GM18507 (cell line): ENCODE measurements around the gene SARNP.
"Not testable (repeated sequence)": the region's sequence is repeated elsewhere in the genome, so short reads cannot be mapped to it uniquely, and the experiment has no call there.

ENCODE experiments used
- DNase-seq: peaks from one replicate; pipeline ENCODE4 v3.0.0; 2011; ENCODE audit warnings: low read depth; ENCODE audit not compliant: insufficient read length; ENCODE audit errors: extremely low spot score
- FAIRE-seq: peaks from 2 replicates; lab custom pipeline; 2011; peaks lifted over from hg19 to GRCh38; lab: Jason Lieb, UNC

The SARNP gene

DNA sequence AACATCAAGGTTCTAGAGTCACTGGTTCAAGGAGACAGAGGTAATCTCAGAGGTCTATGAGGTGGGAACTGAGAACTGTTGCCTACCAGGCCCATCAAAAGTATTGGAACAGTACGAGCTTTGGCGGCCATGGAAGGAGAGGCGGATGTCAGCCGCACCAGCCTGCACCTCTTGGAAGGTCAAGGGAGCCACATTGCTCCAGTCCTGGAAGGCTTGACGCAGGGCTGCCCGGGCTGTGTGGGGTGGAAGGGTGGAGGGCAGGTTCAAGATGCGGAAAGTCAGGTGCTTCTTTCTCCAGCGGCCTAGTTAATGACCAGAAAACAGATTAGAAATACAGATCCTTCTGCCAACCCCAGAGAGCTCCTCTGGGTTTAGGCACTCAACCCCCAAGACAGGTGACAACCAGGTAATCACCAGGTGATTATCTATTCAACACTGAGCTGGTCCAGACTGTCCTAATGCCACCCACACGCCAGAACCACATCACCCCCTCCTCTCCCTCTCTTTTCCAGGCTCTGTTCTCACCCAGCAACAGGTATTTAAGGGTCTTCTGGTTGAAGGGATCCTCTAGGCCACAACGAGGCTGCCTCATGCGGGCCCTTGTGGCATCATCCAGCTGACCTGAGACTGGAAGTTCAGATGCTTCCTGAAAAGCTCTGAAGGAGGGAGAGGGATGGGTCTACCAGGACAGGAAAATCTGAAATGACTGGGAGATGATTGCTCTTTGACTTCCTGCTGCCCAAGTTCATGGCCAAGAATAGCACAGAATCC lies 23.2 kb upstream of the SARNP start:
- FAIRE-seq = no peak
- DNase-seq = no peak

DNA sequence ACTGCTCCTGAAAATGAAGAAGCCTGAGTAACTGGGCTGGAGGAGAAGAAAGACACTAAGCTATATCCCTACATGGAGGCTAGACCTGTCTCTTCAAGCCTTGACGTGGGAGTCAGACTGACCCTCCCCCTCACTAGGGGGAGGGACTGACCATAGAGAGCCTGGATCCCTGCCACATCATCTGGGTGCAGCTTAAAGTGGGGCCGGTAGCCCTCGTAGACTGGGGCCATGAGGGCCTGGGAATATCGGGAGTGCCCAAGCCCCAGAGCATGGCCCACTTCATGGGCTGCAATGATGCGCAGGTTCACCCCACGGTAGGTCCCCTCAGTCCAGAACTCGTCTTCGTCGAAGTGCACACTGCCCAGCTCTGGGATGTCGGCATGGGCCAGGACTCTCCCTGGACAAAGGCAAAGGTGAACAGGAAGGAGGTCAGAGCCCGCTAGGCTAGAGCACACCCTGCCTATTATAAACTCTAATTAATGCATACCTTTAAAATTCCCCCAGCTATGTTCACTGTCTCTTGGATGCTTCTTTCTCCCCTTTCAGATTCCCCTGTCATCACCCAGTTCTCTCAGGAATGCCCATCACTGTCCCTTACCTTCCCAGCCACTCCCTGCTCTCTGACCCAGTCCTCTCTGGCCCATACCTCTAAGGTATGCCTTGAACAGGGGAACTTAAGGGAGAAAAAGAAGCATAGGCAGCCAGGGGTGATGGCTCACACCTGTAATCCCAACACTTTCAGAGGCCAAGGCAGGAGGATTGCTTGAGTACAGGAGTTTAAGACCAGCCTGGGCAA lies 22.0 kb upstream of the SARNP start:
- DNase-seq = no peak

DNA sequence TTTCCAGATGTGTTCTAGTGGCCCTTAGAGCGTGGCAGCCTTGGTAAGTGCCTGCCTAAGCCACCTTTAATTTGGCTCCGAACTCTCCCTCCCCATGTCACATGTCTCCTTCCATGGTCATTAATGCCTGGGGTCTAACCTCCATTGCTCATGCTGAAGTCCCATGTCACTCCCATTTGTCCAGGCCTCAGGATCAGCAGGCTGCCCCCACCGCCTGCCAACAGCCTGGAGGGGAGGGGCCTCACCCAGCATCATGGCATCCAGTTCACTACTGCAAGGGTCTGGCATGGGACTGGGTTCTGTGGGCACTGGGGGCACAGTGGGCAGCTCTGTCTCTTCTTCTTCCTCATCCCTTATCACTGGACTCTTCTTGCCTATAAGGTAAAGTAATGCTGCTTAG lies 20.8 kb upstream of the SARNP start:
- no peak for FAIRE-seq
- DNase-seq = no peak

More for the DNA sequence above, 22.0 kb upstream of the SARNP start:
- FAIRE-seq = no peak

DNA sequence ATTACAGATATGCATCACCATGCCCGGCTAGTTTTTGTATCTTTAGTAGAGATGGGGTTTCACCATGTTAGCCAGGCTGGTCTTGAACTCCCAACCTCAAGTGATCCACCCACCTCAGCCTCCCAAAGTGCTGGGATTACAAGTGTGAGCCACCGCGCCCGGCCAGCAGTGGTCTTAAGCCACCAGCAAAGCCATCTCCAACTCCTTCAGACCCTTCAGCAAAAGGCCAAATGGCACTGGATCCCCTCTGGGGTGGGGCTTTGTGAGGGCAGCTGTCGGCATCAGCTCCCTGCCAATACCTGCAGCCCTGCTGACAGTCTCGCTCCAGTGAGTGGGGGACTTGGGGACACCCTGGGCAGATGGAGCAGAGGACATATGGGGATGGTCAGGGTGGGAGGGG lies 16.9 kb upstream of the SARNP start:
- FAIRE-seq, DNase-seq: not testable (repeated sequence)

DNA sequence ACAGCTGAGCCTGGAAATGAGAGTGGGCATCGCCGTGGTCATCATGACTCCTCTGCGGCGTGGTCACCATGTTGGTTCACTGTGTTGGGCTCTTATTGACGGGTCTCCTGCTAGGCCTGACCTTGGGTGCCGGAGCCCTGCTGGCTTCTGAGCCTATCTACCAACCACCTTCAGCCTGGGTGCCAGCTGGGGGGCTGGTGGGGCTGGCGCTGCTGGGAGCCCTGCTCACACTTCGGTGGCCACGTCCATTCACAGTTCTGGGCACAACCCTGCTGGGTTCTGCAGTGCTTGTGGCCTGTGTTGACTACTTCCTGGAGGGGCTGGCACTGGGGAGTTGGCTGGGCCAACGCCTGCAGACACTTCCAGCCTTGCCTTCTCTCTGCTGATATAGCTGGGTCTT lies 15.5 kb upstream of the SARNP start:
- FAIRE-seq = no peak
- DNase-seq = no peak

DNA sequence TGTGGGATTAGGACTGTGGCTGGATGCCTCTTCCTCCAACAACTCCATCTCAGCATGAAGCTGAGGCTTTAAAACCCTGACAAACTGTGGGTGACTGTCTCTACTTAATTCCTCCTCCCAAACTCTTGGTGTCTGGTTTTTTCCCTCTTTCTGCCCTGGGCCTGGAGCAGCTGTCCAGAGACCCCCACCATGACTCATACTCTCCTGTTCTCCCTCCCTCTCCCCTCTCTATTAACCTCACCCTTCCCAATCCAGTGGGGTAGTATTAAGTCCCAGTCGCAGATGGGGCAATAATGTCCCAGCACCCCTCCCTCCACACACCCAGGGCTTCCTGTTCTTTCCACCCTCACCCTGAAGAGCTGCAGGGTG lies 13.9 kb upstream of the SARNP start:
- FAIRE-seq (no peak), DNase-seq (no peak)

DNA sequence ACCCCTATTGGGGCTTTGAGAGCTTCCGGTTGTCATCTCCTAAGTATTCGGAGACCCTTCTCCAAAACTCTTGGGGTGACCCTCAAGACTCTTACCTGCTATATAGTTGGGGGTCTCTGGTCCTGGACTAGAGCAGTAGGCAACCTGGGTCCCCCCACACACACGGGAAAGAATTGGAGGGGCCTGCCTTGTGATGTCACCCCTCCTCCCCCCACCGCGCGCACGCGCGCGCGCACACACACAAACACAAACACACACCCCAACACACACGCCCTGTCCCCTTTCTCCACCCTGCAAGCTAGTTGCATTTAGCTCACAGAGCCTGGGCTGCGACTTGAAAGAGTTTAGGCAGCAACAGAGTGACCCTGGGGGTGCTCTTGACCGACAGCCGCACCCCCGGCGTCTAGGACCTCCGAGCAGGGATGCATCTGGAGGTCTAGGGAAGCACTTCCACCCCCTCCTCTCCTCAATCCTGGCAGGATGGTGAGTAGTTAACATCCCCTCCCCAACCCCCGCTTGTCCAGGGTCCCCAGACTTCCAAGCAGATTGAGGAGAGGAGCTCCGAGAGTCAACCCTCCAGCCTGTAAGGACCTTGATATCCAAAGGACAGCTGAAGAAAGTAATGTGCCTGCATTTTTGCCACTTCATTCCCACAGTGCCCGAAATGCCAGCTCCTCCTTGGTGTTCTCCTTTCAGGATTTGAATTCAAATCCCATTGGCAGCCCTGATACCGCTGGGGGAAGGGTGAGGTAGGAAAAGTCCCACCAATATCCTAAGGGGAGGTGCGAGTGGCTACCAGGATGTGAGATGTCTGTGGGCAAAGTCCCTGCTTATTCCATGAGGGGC lies 13.3 kb upstream of the SARNP start:
- FAIRE-seq (peak; percentile 21), DNase-seq (peak; percentile 36)

DNA sequence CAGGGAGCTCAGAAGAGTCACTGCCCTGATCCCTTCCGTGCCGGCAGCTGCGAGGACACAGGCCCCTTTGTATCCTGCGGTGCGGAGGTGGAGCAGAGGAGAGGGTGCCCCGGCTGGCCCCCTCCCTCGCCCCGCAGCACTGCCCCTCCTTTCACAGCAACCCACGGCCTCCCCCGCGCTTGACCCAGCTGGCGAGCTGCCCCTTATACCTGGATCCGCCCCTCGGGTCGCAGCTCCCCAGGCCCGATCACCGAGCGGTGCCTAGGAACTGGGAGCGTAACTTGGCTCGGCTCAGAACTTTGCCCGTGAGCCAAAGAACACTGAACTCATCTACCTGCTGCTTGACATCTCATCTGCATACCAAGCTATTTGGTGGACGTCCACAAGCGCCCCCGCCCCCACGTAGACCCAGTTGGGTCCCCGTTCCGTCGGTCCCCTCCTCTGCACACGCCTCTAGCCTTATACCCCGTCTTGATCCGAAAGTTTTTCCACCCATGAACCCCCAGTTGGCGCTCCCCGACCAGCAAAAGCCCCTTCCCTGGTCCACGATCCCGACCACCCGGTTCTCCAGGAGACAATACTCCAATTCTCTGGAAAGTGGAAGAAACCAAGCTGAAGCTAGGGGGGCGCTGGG lies 12.6 kb upstream of the SARNP start:
- no peak for FAIRE-seq
- DNase-seq = peak; percentile 26

DNA sequence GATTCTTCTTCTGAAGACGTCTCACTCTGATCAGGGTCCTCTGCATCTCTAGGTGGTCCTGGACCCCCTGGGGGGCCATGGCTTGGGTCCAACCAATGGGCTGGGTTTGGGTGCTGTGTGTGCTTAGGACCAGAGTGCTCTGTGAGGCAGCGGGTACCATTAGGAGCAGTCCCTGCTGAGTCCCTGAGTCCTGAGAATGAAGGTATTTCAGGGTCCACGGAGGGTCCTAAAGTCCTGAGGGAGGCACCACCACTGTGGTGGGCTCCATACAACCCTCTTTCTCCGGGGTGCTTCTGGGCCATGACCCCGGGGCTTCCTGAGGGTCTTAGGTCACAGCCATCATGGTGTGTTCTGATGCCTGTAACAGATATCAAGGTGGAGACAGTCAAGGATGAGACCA lies 10.8 kb upstream of the SARNP start:
- no peak for DNase-seq
- no peak for FAIRE-seq

DNA sequence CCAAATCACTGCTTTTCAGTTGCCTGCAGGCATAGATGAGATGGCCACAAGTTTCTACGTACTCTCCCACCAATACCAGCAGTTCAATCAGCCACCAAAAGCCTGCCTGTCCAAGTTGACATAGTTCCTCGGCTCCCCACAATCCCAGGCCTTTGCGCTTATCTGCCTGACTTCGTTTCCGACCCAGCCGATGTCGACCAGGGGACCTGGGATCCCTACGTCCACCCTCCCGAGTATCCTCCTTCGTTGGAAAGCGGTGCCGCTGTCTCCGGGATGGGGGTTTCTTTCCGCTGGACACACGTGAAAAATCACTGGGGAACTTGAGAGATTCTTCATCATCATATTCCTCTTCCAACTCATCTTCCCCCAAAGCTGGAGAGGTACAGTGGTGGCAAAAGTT lies 10.3 kb upstream of the SARNP start:
- FAIRE-seq (no peak), DNase-seq (no peak)

DNA sequence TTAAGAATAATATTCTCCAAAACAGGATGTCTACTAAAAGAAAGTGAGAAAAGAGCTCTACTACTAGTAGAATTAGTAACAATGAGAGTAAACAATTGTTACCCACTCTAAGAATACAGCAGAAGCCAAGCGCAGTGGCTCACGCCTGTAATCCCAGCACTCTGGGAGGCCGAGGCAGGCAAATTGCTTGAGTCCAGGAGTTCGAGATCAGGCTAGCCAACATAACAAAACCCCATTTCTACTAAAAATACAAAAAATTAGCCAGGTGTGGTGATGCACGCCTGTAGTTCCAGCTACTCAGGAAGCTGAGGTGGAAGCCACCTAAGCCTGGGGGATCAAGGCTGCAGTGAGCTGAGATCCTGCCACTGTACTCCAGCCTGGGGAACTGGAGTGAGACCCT lies 7.2 kb upstream of the SARNP start:
- no peak for DNase-seq
- FAIRE-seq = no peak

DNA sequence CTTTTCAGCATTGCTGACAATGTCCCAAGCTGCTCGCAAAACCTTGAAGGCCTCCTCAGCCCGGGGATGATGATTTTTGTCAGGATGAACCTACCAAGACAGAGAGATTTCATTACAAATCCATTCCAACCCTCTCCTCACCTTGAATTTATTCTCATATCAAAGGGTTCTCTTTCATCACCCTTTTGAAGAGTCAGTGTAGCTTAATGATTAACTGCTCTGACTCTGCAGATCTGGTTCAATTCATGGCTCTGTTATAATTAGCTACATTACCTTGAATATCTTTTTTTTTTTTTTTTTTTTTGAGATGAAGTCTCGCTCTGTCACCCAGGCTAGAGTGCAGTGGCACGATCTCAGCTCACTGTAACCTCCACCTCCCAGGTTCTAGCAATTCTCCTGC lies 5.9 kb upstream of the SARNP start:
- no peak for DNase-seq
- FAIRE-seq = no peak

DNA sequence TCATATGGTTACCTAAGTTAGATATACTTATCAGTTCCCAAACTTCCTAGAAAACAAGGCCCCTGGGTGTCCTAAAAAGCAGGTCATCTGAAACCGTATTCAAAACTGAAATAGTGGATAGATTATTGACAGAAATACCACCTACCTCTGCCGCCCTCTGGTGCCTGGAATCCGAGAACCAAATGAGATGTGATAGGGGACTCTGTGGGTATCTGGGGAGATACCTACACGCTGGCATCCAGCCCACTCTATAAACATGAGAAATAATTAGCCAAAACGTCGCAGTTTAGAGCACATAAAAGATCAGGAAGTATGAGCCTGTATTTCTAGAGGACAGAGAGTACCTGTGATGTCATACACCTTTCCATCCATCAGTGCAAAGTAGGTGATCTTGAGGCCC lies 4.7 kb upstream of the SARNP start:
- DNase-seq = no peak
- no peak for FAIRE-seq

DNA sequence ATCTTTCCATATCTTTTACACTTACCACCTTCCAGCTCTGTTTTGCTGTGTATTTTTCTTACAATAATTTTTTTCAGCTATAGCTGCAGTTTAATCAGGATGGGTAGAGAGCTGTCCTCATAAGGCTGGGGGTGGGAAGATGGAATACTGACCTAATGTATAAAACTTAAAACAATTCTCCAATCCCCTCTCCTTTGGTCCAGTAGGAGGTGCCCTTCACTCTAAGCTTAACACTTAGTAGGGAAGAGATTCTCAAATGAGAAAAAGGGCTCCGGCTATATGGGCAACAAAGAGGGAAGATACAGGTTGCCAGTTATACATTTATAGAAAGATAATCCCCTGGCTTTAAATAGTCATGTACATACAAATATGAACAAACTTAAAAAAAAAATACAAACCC lies 3.2 kb upstream of the SARNP start:
- DNase-seq = no peak
- no peak for FAIRE-seq

DNA sequence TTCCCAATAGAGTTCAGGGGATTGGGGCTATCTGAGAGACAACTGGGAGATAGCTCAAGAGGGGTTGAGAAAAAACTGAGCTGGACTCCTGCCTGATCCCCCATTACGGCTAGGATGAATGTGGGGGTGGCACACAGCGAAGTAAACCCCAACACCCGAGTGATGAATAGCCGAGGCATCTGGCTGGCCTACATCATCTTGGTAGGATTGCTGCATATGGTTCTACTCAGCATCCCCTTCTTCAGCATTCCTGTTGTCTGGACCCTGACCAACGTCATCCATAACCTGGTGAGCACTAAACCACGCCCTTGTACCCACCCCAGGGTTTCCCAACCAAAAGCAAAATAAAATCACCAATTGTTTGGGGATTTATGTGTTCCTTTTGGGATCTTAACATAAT lies 1.4 kb upstream of the SARNP start:
- DNase-seq = no peak
- no peak for FAIRE-seq

DNA sequence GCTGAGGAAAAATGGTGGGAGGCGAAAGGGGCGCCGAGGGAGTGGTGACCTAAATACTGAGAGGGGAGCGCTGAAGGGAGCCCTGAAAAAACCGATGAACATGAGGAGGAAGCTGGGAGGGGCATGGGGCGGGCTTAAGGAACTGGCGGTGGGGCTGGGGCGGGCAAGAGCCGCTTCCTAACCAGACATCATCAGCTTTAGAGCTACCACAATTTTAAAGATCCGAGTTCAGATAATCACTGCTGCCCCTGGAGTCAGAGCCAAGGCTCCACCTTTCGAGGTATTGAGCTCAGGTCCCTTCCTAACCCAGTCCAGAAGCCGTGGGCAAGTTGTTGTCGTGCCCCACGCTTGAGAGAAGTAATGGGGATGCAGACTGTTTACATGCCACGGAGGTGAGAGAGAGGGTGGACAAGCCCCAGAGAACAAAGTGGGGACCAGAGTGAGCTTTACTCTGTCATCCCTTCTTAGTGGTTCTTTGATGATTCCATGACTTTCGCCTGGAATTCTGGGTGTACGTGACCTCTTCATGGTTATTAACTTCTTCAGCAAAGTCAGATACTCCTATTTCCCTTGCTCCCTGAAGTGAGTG lies 710 bp upstream of the SARNP start:
- DNase-seq = peak; percentile 25
- no peak for FAIRE-seq

DNA sequence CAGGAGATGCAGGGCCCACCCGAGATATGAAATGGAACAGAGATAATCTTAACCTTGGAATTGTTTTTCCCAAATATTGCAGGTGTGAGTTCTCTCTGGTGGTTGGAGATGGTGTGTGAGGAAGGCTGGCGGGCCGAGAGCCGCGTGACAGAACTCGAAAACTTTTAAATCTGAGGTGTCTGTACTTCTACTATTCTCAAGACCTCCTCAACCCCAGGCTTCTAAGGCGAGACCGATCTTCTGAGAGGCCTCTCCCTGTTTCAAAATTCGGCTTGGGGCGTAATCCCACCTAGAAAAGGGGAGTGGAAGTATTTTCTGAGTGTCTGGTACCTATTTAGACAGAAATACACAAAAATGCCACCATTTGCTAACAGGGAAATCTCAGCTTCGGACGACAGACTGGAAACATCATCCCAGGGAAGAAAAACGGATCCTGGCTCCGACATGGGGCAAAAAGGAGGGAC lies 611 bp downstream of the SARNP start:
- DNase-seq (no peak), FAIRE-seq (no peak)

DNA sequence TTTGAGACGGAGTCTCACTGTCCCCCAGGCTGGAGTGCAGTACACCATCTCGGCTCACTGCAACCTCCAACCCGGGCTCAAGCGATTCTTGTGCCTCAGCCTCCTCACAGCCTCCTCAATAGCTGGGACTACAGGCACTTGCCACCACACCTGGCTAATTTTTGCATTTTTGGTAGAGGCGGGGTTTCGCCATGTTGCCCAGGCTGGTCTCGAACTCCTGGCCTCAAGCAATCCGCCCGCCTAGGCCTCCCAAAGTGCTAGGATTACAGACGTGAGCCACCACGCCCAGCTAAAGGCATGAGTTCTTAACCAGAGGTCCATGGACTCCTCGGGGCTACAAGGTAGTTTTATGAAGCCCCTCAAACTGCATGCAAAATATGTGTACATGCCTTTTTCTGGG lies 2.1 kb downstream of the SARNP start:
- DNase-seq (no peak), FAIRE-seq (no peak)

DNA sequence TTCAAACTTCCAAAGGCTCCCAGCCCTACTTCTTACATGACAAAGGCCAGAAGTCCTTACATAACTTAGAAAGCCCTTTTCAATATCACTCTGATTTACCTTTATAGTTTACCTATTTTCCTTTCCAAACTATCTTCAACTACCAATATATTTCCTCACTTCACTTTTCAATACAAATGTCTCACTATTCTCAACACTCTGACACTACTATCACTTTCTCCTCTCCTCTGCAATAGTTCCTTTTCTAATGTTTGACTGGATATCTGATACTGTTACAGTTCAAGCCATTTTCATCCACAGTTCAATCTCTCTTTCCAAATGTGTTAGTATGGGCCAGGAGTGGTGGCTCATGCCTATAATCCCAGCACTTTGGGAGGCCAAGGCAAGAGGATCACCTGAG lies 3.3 kb downstream of the SARNP start:
- DNase-seq = no peak
- no peak for FAIRE-seq
